Smooth muscle cell (in vitro differentiated cells): Measurements from ENCODE around the gene PSMB4. TPM values are rescaled to one million over a fixed set of nuclear protein-coding genes. Genes with fewer than 3 reads are reported as not detected.
A peak's percentile ranks its signal among the peaks of the same experiment; 100 is the strongest.
"Not testable (repeated sequence)": the region's sequence is repeated elsewhere in the genome, so short reads cannot be mapped to it uniquely, and the experiment has no call there.

Experiments used
- DNase-seq: peaks from one replicate; lab custom pipeline; 2025; ENCODE audit not compliant: unreplicated experiment; lab: John Stamatoyannopoulos, UW
- H2AFZ ChIP-seq: fragments of 200-600 bp; sonication (generic); 2 replicates; pipeline ENCODE4 v1.6.0; 2016; ENCODE audit warnings: antibody characterized with exemption, low read depth, mild to moderate bottlenecking
- H3F3A ChIP-seq: fragments of 200-600 bp; sonication (generic); 2 replicates; pipeline ENCODE4 v1.6.0; 2017; ENCODE audit warnings: antibody characterized with exemption, low read depth
- H3K27ac ChIP-seq: fragments of 200-600 bp; sonication (generic); 2 replicates; pipeline ENCODE4 v1.5.1; 2016; ENCODE audit warnings: low read depth, mild to moderate bottlenecking
- H3K27me3 ChIP-seq: fragments of 200-600 bp; sonication (generic); 2 replicates; pipeline ENCODE4 v1.6.1; 2016; ENCODE audit warnings: low read depth, mild to moderate bottlenecking
- H3K36me3 ChIP-seq: fragments of 200-600 bp; sonication (generic); 2 replicates; pipeline ENCODE4 v1.5.1; 2016; ENCODE audit warnings: low read depth
- H3K4me1 ChIP-seq: fragments of 200-600 bp; sonication (generic); 2 replicates; pipeline ENCODE4 v1.5.1; 2016; ENCODE audit warnings: low read depth
- H3K4me2 ChIP-seq: fragments of 200-600 bp; sonication (generic); 2 replicates; pipeline ENCODE4 v1.6.0; 2016; ENCODE audit warnings: mild to moderate bottlenecking
- H3K4me3 ChIP-seq: fragments of 200-600 bp; sonication (generic); 2 replicates; pipeline ENCODE4 v1.5.1; 2016; ENCODE audit warnings: mild to moderate bottlenecking
- H3K79me2 ChIP-seq: fragments of 200-600 bp; sonication (generic); 2 replicates; pipeline ENCODE4 v1.6.0; 2016; ENCODE audit warnings: low read depth, mild to moderate bottlenecking
- H3K9ac ChIP-seq: fragments of 200-600 bp; sonication (generic); 2 replicates; pipeline ENCODE4 v1.6.0; 2016; ENCODE audit warnings: low read depth
- H3K9me3 ChIP-seq: fragments of 200-600 bp; sonication (generic); replicated peaks from 2 replicates; pipeline ENCODE4 v1.5.1; 2016; ENCODE audit warnings: low read depth
- H4K20me1 ChIP-seq: fragments of 200-600 bp; sonication (generic); 2 replicates; pipeline ENCODE4 v1.6.0; 2016; ENCODE audit warnings: low read depth
- WGBS: methylation state at CpG from one replicate; pipeline ENCODE4 v1.1.7; 2016; ENCODE audit warnings: low lambda C conversion rate; 5-methylcytosine and 5-hydroxymethylcytosine counted together
- polyA plus RNA-seq: library from polyadenylated mRNA; unstranded; fragments of >200 nt; fragmentation: Nextera tagmentation; extraction: Ambion mirVana; gene quantifications from 2 replicates; pipeline ENCODE4 v1.2.1, GENCODE V29; 2016
- total RNA-seq: library from RNA; depleted of rRNA; stranded (reverse); fragments of >200 nt; gene quantifications from 2 replicates; pipeline ENCODE4 v1.2.3, GENCODE V29; 2014
- TF ChIP-seq, protein P1 (sequence below): fragments of 200-600 bp; sonication (generic); IDR thresholded peaks from 2 replicates; pipeline ENCODE4 v1.5.1; 2017; ENCODE audit warnings: borderline replicate concordance, mild to moderate bottlenecking, antibody characterized with exemption; ENCODE audit not compliant: insufficient read depth, poor library complexity, severe bottlenecking

Gene PSMB4
- total and polyA plus RNA-seq, 2 experiments from 2014 or later = 88.6 to 316 TPM

DNA sequence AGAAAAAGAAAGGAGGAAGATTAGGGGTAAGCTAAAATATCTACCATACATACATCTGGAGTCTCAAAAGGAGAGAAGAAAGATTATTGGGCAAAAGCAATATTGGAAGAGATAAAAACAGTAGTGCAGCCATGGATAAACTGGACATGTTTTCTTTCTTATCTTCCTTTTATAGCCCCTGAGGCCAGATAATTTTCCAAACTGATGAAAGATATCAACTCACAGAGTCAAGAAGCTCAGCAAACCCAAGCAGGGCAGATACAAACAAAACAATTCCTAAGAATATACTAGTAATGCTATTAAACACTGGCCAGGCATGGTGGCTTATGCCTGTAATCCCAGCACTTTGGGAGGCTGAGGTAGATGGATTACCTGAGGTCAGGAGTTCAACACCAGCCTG is 5.8 kb upstream of the PSMB4 start:
- H3K4me1 ChIP-seq = no peaks in the 10 kb centered on the region
- H4K20me1 ChIP-seq = no peaks in the 10 kb centered on the region
- TF ChIP-seq, protein P1, sequence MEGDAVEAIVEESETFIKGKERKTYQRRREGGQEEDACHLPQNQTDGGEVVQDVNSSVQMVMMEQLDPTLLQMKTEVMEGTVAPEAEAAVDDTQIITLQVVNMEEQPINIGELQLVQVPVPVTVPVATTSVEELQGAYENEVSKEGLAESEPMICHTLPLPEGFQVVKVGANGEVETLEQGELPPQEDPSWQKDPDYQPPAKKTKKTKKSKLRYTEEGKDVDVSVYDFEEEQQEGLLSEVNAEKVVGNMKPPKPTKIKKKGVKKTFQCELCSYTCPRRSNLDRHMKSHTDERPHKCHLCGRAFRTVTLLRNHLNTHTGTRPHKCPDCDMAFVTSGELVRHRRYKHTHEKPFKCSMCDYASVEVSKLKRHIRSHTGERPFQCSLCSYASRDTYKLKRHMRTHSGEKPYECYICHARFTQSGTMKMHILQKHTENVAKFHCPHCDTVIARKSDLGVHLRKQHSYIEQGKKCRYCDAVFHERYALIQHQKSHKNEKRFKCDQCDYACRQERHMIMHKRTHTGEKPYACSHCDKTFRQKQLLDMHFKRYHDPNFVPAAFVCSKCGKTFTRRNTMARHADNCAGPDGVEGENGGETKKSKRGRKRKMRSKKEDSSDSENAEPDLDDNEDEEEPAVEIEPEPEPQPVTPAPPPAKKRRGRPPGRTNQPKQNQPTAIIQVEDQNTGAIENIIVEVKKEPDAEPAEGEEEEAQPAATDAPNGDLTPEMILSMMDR = no peak
- no peaks in the 10 kb centered on the region for H3F3A ChIP-seq
- DNase-seq = no peak
- no peak overlapping the region for H3K9ac ChIP-seq
- no peaks in the 10 kb centered on the region for H3K79me2 ChIP-seq
- no peak overlapping the region for H3K4me3 ChIP-seq
- H3K4me2 ChIP-seq = no peak overlapping the region
- H2AFZ ChIP-seq = no peak overlapping the region
- H3K36me3 ChIP-seq = no peaks in the 10 kb centered on the region
- H3K27me3 ChIP-seq = no peaks in the 10 kb centered on the region
- H3K9me3 ChIP-seq = no peaks in the 10 kb centered on the region
- no peak overlapping the region for H3K27ac ChIP-seq

- H2AFZ ChIP-seq, H3K4me3 ChIP-seq, H3K4me2 ChIP-seq, H3K9me3 ChIP-seq, H3K4me1 ChIP-seq, H3K27me3 ChIP-seq, DNase-seq, H3K36me3 ChIP-seq, H3K9ac ChIP-seq, H3F3A ChIP-seq, H3K27ac ChIP-seq: not testable (repeated sequence)
- WGBS = 92% methylated on average over 5 of the region's 5 CpGs
- Histone ChIP-seq H3K79me2 (peaks cover 15% of the 10 kb centered on the region), H4K20me1 (peaks cover 12% of the 10 kb centered on the region)
Measured at GRCh38 chr1:151396265-151396664, 3.1 kb upstream of the PSMB4 start.

- no peak overlapping the region for H3K4me3 ChIP-seq
- no peak for DNase-seq
Measured at GRCh38 chr1:151401125-151401788, 1.9 kb downstream of the PSMB4 start.

DNA sequence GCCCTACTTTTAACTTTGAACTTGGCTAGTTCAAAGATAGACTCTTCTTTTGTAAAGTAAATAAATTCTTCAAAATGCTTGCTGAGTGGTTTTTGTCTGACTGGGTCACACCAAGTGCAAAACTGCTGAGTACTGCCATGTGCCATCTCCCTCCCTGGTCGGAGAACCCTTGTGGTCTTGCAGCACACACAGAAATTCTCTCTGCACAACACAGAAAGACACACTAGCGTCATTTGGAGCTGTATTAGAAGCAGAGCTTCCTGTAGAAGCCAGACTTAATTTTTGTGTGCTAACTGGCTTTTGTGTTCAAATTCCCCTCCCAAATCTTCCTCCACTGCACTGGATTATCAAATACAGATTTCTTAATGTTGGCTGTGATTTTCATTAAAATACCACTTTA is 2.5 kb downstream of the PSMB4 start:
- Histone ChIP-seq H3K27me3 (no peaks in the 10 kb centered on the region), H3K27ac (peak overlapping the region; percentile 89), H3K79me2 (peaks cover 15% of the 10 kb centered on the region), H3K4me2 (no peak overlapping the region), H3K4me3 (no peak overlapping the region), H2AFZ (no peak overlapping the region), H3K4me1 (peaks cover 9% of the 10 kb centered on the region), H3K36me3 (no peaks in the 10 kb centered on the region), H4K20me1 (peaks cover 29% of the 10 kb centered on the region), H3K9ac (no peak overlapping the region), H3K9me3 (no peaks in the 10 kb centered on the region), H3F3A (peaks cover 42% of the 10 kb centered on the region)
- 85% methylated on average over 2 of the region's 2 CpGs for WGBS
- TF ChIP-seq, protein P1 = no peak
- no peak for DNase-seq

More at GRCh38 chr1:151401125-151401788, 1.9 kb downstream of the PSMB4 start:
- Histone ChIP-seq H3K79me2 (peaks cover 15% of the 10 kb centered on the region), H3K36me3 (no peaks in the 10 kb centered on the region), H3K4me2 (no peak overlapping the region), H3K9ac (no peak overlapping the region), H3F3A (peaks cover 42% of the 10 kb centered on the region), H3K27me3 (no peaks in the 10 kb centered on the region), H3K27ac (peak overlapping the region; percentile 89), H3K4me1 (peaks cover 9% of the 10 kb centered on the region), H2AFZ (no peak overlapping the region), H4K20me1 (peaks cover 29% of the 10 kb centered on the region), H3K9me3 (no peaks in the 10 kb centered on the region)
- TF ChIP-seq, protein P1 = no peak
- 97% methylated on average over 13 of the region's 13 CpGs for WGBS
